ENCODE data around the gene HNRNPC.
A peak's percentile ranks its signal among the peaks of the same experiment; 100 is the strongest.

HNRNPC gene

DNA sequence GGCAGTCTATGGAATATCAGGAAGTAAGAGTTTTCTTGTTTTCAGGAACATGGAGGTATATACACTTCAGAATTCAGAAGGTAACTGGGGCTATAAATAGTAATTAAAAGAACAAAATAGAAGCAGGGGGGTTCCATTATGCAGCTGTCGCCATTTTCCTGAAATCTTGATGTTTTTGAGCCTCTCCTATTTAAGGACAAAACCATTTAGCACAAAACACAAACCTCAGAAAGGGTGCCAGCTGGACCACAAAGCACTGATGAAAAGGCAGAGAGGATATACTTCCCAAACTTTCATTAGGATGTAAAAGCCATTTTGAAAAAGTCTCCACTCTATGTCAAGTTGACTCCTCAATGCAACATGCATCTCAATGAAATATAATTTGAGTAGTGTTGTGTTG is 59.2 kb downstream of the HNRNPC start:
- no peak for DNase-seq
- ATAC-seq = no peak

GRCh38 chr14:21209185-21209584 is 60.1 kb downstream of the HNRNPC start:
- ATAC-seq (no peak), DNase-seq (no peak)

DNA sequence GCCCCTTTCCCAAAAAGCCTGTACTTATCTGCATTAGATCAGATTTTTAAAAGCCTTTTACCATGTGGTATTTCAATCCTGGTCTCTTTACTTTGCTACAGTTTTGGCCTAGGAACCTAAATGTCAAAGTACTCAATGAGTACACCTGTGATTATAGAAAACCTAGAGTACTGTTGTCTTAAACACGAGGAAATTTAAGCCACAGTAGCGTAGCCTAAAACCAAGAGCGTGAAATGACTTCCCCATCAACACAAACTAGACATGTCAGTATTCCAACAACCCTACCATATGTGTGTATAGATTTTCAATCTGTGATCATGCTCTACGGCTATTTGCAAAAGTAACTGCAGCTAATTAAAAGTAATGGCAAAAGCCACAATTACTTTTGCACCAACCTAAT is 60.7 kb downstream of the HNRNPC start:
- DNase-seq = no peak
- no peak for ATAC-seq

DNA sequence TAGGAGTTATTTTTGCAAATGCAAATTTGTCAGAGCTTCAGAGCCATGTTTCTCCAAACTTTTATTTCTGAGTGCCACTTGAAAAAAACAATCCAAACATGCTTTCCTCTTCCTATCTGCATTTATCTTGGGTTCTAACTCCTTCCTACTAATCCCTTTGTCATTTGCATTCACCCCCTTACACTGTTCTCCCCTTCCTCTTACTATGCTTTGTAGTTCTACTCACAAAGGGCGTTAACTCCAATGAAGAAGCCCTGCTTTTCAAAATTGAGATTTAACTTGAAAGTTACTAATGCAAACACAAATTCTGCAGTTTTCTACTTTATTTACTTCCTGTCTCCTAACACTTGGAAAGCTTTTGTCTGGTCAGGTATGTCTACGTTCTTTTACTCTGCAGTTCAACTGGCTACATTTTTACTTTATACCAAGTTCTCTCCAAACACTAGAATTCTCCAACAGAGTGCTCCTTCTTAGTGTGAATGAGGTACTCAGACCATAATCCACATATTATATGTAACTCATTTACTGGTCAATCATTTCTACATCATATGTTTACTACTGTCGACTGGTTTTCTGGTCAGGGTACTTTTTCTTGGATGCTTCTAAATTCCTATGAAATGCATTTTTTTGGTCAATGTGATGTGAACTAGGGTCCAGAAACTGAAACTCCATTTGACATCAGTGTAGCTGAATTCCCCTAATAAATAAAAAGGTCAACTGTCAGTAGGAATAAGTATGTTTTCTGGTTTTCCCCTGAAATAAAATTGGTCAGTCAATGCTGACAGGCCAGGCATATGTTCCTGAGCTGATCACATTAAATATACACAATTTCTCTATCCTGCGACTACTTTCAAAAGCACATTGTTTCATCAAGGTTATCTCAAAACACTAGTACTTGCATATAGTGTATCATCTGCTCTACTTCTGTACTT is 62.2 kb downstream of the HNRNPC start:
- ATAC-seq (no peak), DNase-seq (no peak)

DNA sequence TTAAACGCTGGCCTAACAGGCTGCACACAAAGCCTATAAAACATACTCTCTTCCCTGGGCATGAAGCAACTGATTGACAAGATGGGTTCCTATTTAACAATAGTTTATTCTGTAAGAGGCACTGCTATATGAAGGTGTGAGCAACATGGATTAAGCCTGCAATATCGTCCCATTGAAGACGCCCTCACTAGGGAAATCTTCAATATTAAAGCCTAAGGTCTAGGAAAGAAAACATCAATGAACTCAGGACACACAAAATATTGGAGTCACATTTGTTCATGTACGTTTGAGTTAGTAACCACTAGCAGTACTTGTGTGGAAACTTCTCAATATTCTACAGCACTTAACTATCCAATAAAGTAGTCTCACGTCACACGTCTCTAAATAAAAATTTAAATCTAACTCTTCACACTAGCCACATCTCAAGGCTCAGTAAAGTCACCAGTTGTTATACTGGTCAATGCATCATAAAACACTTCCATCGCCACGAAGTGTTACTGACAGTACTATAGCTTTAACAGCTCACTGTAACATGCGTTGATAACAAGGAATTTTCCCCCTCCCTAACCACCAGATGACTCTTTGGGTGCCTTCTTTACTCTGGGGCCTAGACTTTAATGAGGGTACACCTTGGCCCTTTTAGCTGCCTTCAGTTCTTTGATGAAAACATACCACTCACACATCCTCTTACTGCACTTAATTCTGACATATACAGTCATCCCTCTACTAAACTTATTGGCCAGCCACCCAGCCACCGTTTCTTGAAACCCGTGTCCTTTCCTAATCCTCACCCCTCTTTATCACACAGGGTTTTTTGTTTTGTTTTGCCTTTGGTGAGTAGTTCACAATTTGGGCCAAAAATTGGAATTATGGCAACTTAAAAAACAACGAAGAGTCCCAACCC is 63.3 kb downstream of the HNRNPC start:
- ATAC-seq = peak; percentile 3
- no peak for DNase-seq

GRCh38 chr14:21205026-21205677 is 64.1 kb downstream of the HNRNPC start:
- no peak for DNase-seq
- ATAC-seq = no peak

DNA sequence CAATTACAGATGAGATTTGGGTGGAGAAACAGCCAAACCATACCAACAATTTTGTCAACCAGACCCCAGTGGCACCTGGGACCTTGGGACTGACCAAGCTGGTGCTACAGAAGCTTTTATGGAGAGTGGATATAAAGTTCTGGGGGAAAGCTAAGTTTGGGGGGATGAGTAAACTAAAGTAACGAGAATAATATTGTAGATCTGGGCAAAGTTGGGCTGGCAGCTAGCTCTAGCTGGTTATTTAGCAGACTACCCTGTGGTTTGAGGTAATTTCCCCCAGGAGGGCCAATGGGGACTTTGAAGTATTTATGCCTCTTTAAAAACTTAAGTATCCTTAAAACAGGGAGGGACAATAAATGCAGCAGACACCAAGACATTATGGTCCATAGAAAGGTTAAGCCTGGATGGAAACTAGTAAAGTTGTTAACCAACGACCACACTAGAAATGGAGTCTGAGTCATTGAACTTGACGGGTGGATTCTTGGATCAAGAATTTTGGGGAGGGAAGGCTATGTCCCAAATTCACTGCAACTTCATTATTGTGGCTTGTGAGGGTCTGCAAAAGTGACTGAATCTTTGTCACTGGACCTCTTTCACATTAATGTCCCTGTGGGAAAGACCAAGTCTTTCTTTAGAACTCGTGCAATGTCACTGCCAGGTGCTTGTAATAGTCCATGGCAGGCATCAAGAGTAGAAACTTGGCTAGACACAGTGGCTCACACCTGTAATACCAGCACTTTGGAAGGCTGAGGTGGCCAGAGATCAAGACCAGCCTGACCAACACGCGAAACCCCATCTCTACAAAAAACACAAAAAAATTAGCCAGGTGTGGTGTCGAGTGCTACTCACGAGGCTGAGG is 64.8 kb downstream of the HNRNPC start:
- DNase-seq (no peak), ATAC-seq (no peak)

DNA sequence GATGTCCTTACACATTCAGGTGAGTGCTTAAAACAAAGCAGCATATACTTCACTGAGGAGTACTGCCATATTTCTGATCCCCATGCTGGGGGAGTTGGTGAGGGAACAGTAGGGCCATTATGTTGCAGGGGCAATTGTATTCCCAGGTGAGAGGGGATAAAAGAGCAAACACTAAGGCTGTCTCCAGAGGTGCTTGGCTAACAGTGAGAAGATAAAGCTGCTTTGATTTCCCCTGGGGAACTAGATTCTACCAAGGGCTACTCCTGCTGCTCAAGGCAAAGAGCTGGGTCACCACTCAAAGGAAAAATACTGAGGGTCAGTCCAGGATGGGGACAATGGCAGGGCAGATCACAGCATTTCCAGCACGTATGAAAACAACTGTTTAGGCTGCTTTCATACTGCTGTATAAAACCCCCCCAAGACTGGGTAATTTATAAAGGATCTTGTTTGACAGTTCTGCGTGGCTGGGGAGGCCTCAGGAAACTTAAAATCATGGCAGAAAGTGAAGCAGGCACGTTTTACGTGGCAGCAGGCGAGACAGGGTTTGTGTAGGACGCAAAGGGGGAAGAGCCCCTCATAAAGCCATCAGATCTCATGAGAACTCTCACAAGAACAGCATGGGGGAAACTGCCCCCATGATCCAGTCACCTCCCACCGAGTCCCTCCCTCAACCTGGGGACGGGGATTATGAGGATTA is 65.6 kb downstream of the HNRNPC start:
- DNase-seq (no peak), ATAC-seq (peak; percentile 3)

DNA sequence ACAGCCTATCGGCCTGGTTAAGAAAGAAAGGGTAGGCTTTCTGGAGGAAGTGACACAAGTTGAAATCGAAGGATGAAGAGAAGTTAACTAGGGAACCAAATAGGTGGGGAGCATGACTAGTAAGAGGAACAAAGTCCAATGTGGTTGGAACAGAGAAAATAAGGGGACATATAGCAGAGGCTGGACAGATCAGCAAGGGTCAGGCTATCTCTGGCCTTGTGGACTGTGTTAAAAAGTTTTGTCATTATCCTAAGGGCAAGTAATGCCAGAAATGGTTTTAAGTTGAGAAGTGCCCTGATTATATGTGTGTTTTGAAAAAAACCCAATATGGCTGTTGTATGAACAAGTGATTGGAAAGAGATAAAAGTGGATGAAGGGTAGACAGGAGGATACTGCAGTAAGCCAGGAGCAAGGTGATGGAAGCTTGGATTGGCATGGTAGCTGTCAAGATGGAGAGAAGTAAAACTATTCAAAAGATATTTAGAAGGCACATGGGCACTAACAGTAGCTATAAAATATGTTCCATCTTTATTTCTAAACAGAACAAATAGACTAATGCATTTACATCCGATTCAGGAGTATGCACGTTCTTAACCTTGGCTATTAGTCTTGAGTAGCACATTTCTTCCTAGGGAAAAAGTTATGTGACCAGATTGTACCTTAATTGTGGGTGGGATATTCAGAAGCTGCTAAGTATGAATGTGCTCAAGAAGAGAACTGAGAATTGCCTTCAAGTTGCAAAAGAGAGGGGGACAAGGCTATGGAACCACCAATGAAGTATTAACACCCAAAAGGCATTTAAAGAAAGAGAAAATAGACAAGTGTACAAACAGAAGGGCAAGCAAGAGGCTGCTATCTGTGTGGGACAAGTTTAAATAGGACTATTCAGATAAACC is 66.5 kb downstream of the HNRNPC start:
- DNase-seq (no peak), ATAC-seq (no peak)

DNA sequence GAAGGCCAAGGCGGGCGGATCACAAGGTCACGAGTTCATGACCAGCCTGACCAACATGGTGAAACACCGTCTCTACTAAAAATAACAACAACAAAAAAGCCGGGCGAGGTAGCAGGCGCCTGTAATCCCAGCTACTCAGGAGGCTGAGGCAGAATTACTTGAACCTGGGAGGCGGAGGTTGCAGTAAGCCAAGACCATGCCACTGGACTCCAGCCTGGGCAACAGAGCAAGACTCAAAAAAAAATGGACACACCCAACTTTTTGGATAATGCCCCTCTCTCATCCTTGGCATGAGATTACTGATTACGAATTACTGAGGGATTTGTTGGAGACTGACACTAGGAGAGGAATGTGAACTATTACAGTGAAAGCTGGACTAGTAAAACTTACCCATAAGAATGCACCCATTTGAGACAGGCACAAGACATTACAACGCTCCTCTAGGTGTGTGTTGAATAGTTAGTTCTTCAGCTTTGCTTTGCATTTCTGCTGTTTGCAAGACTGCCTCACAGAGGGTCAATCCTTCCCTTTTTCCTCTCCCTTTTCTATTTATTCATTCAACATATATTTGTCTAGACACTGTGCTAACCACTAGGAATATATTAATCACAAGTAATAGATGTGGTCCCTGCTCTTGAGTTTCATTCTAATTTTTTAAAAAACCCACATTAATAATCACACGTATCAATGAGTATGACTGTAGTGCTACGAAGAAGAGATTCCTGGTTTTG is 67.3 kb downstream of the HNRNPC start:
- no peak for ATAC-seq
- no peak for DNase-seq

- no peak for ATAC-seq
- DNase-seq = no peak
Observed at GRCh38 chr14:21200752-21201461, 68.3 kb downstream of the HNRNPC start.

GRCh38 chr14:21199611-21200560 is 69.4 kb downstream of the HNRNPC start:
- DNase-seq = no peak
- no peak for ATAC-seq

DNA sequence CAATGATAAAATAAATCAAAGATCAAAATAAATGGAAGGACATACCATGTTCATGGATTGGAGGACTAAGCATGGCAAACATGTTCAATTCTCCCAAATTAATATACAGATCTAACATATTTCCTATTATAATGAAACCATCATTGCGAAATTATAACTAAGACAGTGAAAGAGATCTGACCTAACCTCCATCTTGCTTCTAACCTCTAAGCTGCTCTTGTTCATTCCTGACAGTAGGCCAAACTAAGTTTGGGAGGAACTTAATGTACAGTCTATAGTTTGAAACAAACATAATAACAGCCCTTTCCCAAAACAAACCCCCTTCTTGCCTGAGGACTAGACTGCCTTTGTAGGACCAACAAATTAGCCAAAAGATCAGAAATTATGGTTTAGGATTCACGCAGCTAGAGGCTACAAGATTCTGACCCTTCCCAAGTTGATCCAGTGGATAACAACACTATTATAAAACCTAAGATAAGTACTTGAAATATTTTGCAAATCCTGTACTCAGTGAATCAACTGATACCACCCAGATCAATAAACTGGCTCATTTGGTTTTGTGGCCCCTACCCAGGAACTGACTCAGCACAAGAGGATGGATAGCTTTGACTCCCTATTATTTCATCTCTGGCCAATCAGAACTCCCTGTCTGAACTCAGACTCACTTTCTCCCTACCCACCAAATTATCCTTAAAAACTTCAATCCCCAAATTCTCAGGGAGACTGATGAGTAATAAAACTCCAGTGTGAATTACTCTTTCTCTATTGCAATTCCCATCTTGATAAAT is 71.6 kb downstream of the HNRNPC start:
- ATAC-seq (no peak), DNase-seq (no peak)

DNA sequence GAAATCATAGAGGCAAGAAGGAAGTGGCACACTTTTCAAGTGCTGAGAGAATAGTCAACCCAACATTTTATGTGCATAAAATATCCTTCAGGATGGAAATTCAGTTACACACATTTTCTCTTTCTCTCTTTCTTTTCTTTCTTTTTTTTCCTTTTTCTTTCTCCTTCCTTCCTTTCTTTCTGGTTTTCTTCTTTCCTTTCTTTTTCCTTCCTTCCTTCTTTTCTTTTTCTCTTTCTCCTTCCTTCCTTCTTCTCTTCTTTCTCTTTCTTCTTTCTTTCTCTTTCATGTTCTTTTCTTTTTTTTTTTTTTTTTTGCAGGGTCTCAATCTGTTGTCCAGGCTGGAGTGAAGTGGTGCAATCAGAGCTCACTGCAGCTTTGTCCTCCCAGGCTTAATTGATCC is 74.6 kb downstream of the HNRNPC start:
- ATAC-seq = no peak
- DNase-seq = no peak

DNA sequence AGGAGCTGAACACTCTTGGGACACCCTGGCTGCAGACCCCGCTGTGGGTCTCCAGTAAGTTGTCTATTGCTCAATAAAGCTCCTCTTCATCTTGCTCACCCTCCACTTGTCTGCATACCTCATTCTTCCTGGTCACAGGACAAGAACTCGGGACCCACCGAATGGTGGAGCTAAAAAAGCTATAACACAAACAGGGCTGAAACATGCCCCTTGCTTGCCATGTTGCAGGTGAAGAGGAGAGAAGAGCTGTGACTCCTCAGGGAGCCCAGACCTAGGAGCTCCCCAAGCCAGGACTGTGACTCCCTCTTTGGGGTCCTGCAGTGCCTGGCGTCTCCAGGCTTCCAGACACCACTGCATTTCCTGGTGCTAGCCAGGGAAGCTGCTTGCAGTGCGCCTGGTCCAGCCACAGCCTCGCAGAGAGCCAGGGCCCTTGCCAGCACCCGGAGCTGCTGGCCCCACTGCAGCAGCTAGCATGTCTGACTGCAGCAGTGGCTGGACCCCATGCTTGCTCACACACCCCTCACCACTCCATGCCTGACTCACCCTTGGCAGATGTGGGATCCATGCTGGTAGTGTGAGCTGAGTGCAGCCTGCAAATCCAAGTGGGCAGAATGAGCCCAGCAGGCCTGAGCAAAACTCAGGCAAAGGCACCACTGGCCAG is 76.2 kb downstream of the HNRNPC start:
- no peak for DNase-seq
- no peak for ATAC-seq

DNA sequence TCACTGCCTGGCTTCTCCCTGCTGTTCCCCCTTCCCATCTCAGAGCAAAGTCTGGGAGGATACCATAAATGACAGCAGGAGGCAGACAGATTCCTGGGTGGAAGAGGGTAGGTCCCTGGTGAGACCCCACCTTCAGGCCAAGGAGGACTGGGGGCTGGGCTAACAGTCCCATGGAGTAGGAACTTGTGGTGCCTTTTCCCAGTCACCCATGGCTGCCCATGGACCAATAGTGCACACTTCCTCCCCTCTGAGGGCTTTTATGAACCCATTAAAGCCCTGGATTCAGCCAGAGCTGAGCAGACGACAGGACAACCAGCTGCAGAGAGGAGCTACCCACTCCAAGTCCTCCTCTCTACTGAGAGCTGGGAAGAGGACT is 76.8 kb downstream of the HNRNPC start:
- ATAC-seq (no peak), DNase-seq (no peak)
